Gastrocnemius medialis (tissue), 4 donors: ENCODE data around the gene DGKH.

Experiments
- CTCF ChIP-seq, 5 experiments: fragments of 450-650 bp in 3 of 5; fragments of 200-600 bp in 2 of 5; sonication (generic) in 2 of 5; IDR thresholded peaks in 4 of 5; conservative IDR thresholded peaks in 1 of 5; 1 replicate in 4 of 5; 2 replicates in 1 of 5; pipeline ENCODE4 v1.5.1; 2016 to 2019; ENCODE audit warnings: antibody characterized with exemption in 5 of 5, mild to moderate bottlenecking in 3 of 5, moderate library complexity in 3 of 5
- POLR2A ChIP-seq, 2 donors: fragments of 450-650 bp; IDR thresholded peaks; one replicate each; pipeline ENCODE4 v1.6.1; 2017; ENCODE audit warnings: antibody characterized with exemption in 2 of 2, mild to moderate bottlenecking in 2 of 2, moderate library complexity in 2 of 2

DNA sequence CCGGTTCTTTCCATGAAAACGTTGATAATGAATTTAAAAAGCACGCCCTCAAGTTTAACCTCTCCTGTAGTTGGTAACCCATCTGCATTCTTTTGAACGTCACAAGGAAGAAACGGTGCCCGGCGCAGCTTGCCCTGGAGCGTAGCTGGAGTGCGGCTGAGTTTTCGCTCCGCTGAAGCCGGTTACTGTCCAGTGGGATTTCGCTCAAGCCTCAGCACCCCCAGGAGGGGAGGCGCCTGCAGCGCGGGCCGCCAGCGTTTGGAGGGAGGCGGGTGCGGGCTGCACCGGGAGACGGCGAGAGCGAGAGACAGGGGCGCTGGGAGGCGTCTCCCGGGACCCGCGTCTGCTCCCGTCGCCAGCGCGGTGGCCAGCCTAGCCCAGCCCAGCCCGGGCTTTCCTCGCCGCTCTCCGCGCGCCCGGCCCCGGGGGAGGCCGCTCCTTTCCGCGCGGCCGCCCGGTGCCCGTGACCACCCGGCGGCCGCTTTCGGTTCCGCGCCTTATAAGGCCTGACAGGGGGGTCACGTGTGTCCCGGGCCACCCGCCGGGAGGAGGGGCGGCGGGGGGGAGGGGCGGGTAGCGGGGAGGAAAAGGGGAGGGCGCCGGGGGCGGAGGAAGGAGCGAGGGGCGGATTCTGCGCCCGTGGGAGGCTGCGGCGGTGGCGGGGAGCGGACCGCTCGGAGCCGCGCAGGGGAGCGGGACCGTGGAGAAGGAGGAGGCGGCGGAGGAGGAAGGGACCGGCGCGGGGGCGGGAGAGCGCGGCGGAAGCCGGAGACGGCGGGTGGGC, 8.3 kb upstream of the DGKH start:
- TF ChIP-seq CTCF (IDR thresholded peaks at IDR 0.05 in 4 of 5, conservative IDR thresholded peaks at IDR 0.05 in 1 of 5) (peak in 1 of 5 experiments; percentile 18), POLR2A (IDR thresholded peaks at IDR 0.05) (peak; percentile 90 to 96)
